H9 (cell line): ENCODE results near the gene SH3BP5. TPM values are rescaled to one million over a fixed set of nuclear protein-coding genes. Genes with fewer than 3 reads are reported as not detected.
A peak's percentile ranks its signal among the peaks of the same experiment; 100 is the strongest.

ENCODE experiments used
- DNase-seq: peaks from one replicate; pipeline ENCODE4 v3.0.0-alpha.2; 2017
- H2AFZ ChIP-seq: one replicate; pipeline ENCODE4 v1.6.1; 2013; ENCODE audit warnings: mild to moderate bottlenecking, low read length, control low read depth, moderate library complexity
- H2AK5ac ChIP-seq: 2 replicates; pipeline ENCODE4 v1.6.1; 2013; ENCODE audit warnings: low read length, control low read depth, mixed read lengths; ENCODE audit not compliant: insufficient read length
- H2BK120ac ChIP-seq: one replicate; pipeline ENCODE4 v1.6.1; 2013; ENCODE audit warnings: low read depth, mild to moderate bottlenecking, low read length, control low read depth, inconsistent platforms; ENCODE audit not compliant: poor library complexity, severe bottlenecking
- H2BK12ac ChIP-seq: 2 replicates; pipeline ENCODE4 v1.6.1; 2013; ENCODE audit warnings: low read length, control low read depth, mixed read lengths, low read depth; ENCODE audit not compliant: insufficient read length
- H2BK15ac ChIP-seq: 2 replicates; pipeline ENCODE4 v1.6.1; 2013; ENCODE audit warnings: low read depth, low read length, control low read depth
- H2BK20ac ChIP-seq: one replicate; pipeline ENCODE4 v1.6.1; 2013; ENCODE audit warnings: low read depth, mild to moderate bottlenecking, low read length, control low read depth, inconsistent platforms; ENCODE audit not compliant: poor library complexity, severe bottlenecking
- H2BK5ac ChIP-seq: 2 replicates; pipeline ENCODE4 v1.6.1; 2013; ENCODE audit warnings: low read length, control low read depth, mixed read lengths; ENCODE audit not compliant: insufficient read length
- H3K14ac ChIP-seq: 2 replicates; pipeline ENCODE4 v1.6.1; 2013; ENCODE audit warnings: low read length, control low read depth; ENCODE audit not compliant: insufficient read depth
- H3K18ac ChIP-seq: 2 replicates; pipeline ENCODE4 v1.6.1; 2013; ENCODE audit warnings: low read depth, mild to moderate bottlenecking, mixed read lengths, low read length, control low read depth; ENCODE audit not compliant: insufficient read length
- H3K23ac ChIP-seq: 2 replicates; pipeline ENCODE4 v1.6.1; 2013; ENCODE audit warnings: low read length, control low read depth, mixed read lengths, low read depth; ENCODE audit not compliant: insufficient read length
- H3K23me2 ChIP-seq: 2 replicates; pipeline ENCODE4 v1.6.1; 2013; ENCODE audit warnings: low read depth, mild to moderate bottlenecking, mixed read lengths, low read length, control low read depth; ENCODE audit not compliant: insufficient read length, poor library complexity, severe bottlenecking
- H3K27ac ChIP-seq: 2 replicates; pipeline ENCODE4 v1.5.1; 2013; ENCODE audit warnings: low read length, control low read depth, mixed read lengths, low read depth; ENCODE audit not compliant: insufficient read length
- H3K27me3 ChIP-seq: 2 replicates; pipeline ENCODE4 v1.6.1; 2013; ENCODE audit warnings: low read length, control low read depth, inconsistent platforms; ENCODE audit not compliant: insufficient read depth
- H3K4ac ChIP-seq: 2 replicates; pipeline ENCODE4 v1.6.1; 2013; ENCODE audit warnings: low read depth, mild to moderate bottlenecking, control low read depth, inconsistent platforms, low read length, moderate library complexity
- H3K4me1 ChIP-seq: 2 replicates; pipeline ENCODE4 v1.6.1; 2013; ENCODE audit warnings: low read length, control low read depth, inconsistent platforms; ENCODE audit not compliant: insufficient read depth
- H3K4me2 ChIP-seq: 2 replicates; pipeline ENCODE4 v1.6.1; 2013; ENCODE audit warnings: low read length, control low read depth, mixed read lengths; ENCODE audit not compliant: insufficient read length, insufficient read depth
- H3K56ac ChIP-seq: 2 replicates; pipeline ENCODE4 v1.6.1; 2013; ENCODE audit warnings: low read depth, mild to moderate bottlenecking, mixed read lengths, low read length, control low read depth; ENCODE audit not compliant: insufficient read length
- H3K79me1 ChIP-seq: 2 replicates; pipeline ENCODE4 v1.6.1; 2013; ENCODE audit warnings: low read depth, mild to moderate bottlenecking, moderate library complexity, low read length, control low read depth, inconsistent platforms; ENCODE audit not compliant: insufficient read depth, poor library complexity, severe bottlenecking
- H3K79me2 ChIP-seq: 2 replicates; pipeline ENCODE4 v1.6.1; 2013; ENCODE audit warnings: low read length, control low read depth, inconsistent platforms; ENCODE audit not compliant: insufficient read depth
- H3K9ac ChIP-seq: 2 replicates; pipeline ENCODE4 v1.6.1; 2013; ENCODE audit warnings: low read length, control low read depth, mixed read lengths; ENCODE audit not compliant: insufficient read length; ENCODE audit errors: extremely low read depth
- H3K9me3 ChIP-seq: one replicate; pipeline ENCODE4 v1.6.1; 2013; ENCODE audit warnings: low read depth, low read length, inconsistent platforms; ENCODE audit not compliant: control insufficient read depth
- H3T11ph ChIP-seq: one replicate; pipeline ENCODE4 v1.6.1; 2013; ENCODE audit warnings: mild to moderate bottlenecking, low read length, control low read depth, inconsistent platforms
- H4K20me1 ChIP-seq: one replicate; pipeline ENCODE4 v1.6.1; 2013; ENCODE audit not compliant: control insufficient read depth, insufficient read length, insufficient read depth
- H4K5ac ChIP-seq: 2 replicates; pipeline ENCODE4 v1.6.1; 2013; ENCODE audit warnings: low read depth, mild to moderate bottlenecking, mixed read lengths, low read length, control low read depth; ENCODE audit not compliant: insufficient read length
- H4K8ac ChIP-seq: replicated peaks from 2 replicates; pipeline ENCODE4 v1.6.1; 2013; ENCODE audit warnings: low read length, control low read depth, mixed read lengths, low read depth; ENCODE audit not compliant: insufficient read length
- H4K91ac ChIP-seq: 2 replicates; pipeline ENCODE4 v1.6.1; 2013; ENCODE audit warnings: low read depth, mild to moderate bottlenecking, moderate library complexity, mixed read lengths, low read length, control low read depth; ENCODE audit not compliant: insufficient read length
- H3K27ac Mint-ChIP-seq, 3 experiments: 2 replicates in 2 of 3; 3 replicates in 1 of 3; pipeline ENCODE4 v1.8.0; 2020 to 2021; ENCODE audit warnings: mixed read lengths in 3 of 3, mild to moderate bottlenecking in 1 of 3, moderate library complexity in 1 of 3
- H3K27me3 Mint-ChIP-seq: 2 replicates; pipeline ENCODE4 v1.8.0; 2021; ENCODE audit warnings: low read depth, mild to moderate bottlenecking, moderate library complexity, mixed read lengths
- H3K36me3 Mint-ChIP-seq, 3 experiments: 2 replicates in 2 of 3; 3 replicates in 1 of 3; pipeline ENCODE4 v1.8.0; 2020 to 2021; ENCODE audit warnings: low read depth in 3 of 3, mixed read lengths in 3 of 3; ENCODE audit not compliant: insufficient read depth in 1 of 3
- H3K4me1 Mint-ChIP-seq, 2 experiments: 2 replicates each; pipeline ENCODE4 v1.8.0; 2020; ENCODE audit warnings: mixed read lengths in 2 of 2
- H3K4me3 Mint-ChIP-seq, 2 experiments: 2 replicates in 1 of 2; 3 replicates in 1 of 2; pipeline ENCODE4 v1.8.0; 2020 to 2021; ENCODE audit warnings: mild to moderate bottlenecking in 2 of 2, mixed read lengths in 2 of 2, moderate library complexity in 1 of 2
- H3K9me3 Mint-ChIP-seq, 2 experiments: 2 replicates in 1 of 2; 3 replicates in 1 of 2; pipeline ENCODE4 v1.8.0; 2020; ENCODE audit warnings: mild to moderate bottlenecking in 2 of 2, mixed read lengths in 2 of 2, moderate library complexity in 1 of 2
- WGBS: extraction: QIAGEN DNeasy Blood & Tissue Kit; methylation state at CpG from one replicate; pipeline ENCODE4 v1.1.7; 2013; ENCODE audit warnings: missing lambda C conversion rate, low lambda C conversion rate, mixed read lengths; ENCODE audit not compliant: insufficient read length; ENCODE audit errors: extremely low coverage; 5-methylcytosine and 5-hydroxymethylcytosine counted together
- total RNA-seq: library from RNA; stranded (reverse); gene quantifications from 2 replicates; pipeline ENCODE4 v1.2.1, GENCODE V29; 2021
- TF ChIP-seq, protein P1 (sequence below): fragments of 200-600 bp; sonication (generic); conservative IDR thresholded peaks from 3 replicates; pipeline ENCODE4 v1.8.0; 2021; ENCODE audit warnings: antibody characterized with exemption, mild to moderate bottlenecking

The SH3BP5 gene
- total RNA-seq, 1 experiment from 2014 or later, result 6.8 TPM

- Histone ChIP-seq H3K23me2 (peaks cover 8% of the 10 kb centered on the region), H3K4me2 (no peak overlapping the region), H3T11ph (no peak overlapping the region), H2BK12ac (no peak overlapping the region), H3K27me3 (no peaks in the 10 kb centered on the region), H2BK20ac (no peak overlapping the region), H3K9ac (no peak overlapping the region), H3K79me1 (no peaks in the 10 kb centered on the region), H3K9me3 (no peaks in the 10 kb centered on the region), H2BK120ac (no peak overlapping the region), H3K4ac (no peak overlapping the region), H2BK15ac (no peak overlapping the region), H2AK5ac (no peak overlapping the region), H4K5ac (no peak overlapping the region), H3K23ac (no peak overlapping the region), H2BK5ac (no peak overlapping the region), H3K56ac (no peak overlapping the region), H4K91ac (no peak overlapping the region), H3K14ac (no peak overlapping the region), H4K8ac (no peak overlapping the region), H3K27ac (no peak overlapping the region), H2AFZ (no peak overlapping the region), H3K18ac (no peak overlapping the region), H3K79me2 (no peaks in the 10 kb centered on the region), H3K4me1 (no peaks in the 10 kb centered on the region), H4K20me1 (no peaks in the 10 kb centered on the region)
- Mint-ChIP-seq H3K9me3 (no peaks in the 10 kb centered on the region), H3K36me3 (peaks cover 0 to 16% (median 11%) of the 10 kb centered on the region in 3 experiments; a peak in 4 of 7 replicates), H3K27me3 (no peaks in the 10 kb centered on the region), H3K4me1 (peaks cover 11 to 15% of the 10 kb centered on the region in 2 experiments), H3K4me3 (peak overlapping the region in 1 of 2 experiments; percentile 33; a peak in 2 of 5 replicates), H3K27ac (no peak overlapping the region)
- no peak for DNase-seq
- no CpG with 5 or more reads among the region's 5 CpGs for WGBS
- TF ChIP-seq, protein P1, sequence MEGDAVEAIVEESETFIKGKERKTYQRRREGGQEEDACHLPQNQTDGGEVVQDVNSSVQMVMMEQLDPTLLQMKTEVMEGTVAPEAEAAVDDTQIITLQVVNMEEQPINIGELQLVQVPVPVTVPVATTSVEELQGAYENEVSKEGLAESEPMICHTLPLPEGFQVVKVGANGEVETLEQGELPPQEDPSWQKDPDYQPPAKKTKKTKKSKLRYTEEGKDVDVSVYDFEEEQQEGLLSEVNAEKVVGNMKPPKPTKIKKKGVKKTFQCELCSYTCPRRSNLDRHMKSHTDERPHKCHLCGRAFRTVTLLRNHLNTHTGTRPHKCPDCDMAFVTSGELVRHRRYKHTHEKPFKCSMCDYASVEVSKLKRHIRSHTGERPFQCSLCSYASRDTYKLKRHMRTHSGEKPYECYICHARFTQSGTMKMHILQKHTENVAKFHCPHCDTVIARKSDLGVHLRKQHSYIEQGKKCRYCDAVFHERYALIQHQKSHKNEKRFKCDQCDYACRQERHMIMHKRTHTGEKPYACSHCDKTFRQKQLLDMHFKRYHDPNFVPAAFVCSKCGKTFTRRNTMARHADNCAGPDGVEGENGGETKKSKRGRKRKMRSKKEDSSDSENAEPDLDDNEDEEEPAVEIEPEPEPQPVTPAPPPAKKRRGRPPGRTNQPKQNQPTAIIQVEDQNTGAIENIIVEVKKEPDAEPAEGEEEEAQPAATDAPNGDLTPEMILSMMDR, result no peak
Measured at GRCh38 chr3:15207836-15208504, 124.4 kb downstream of the SH3BP5 start.
